GM19468 (cell line): ENCODE measurements around the gene SDF2.

ENCODE experiments used
- ATAC-seq: cut with Tn5 transposase; IDR thresholded peaks from one replicate; pipeline ENCODE4 v1.9.1; 2021; ENCODE audit warnings: mild to moderate bottlenecking, moderate library complexity, moderate number of reproducible peaks; ENCODE audit not compliant: unreplicated experiment; ENCODE audit errors: extremely low read depth

SDF2 gene

GRCh38 chr17:28661635-28662526, at the start of gene SDF2, which contains the start of gene SUPT6H:
SDF2 (minus strand) TSS chr17:28661906; CDS start chr17:28661876, 30 bp downstream.
SUPT6H (plus strand) TSS chr17:28662205; CDS start chr17:28673402, 11,197 bp downstream.
- no peak for ATAC-seq

GRCh38 chr17:28710861-28711722, 49.4 kb upstream of the SDF2 start:
- no peak for ATAC-seq

- no peak for ATAC-seq
Measured at GRCh38 chr17:28707339-28707720, 45.6 kb upstream of the SDF2 start.

- ATAC-seq, result no peak
Measured at GRCh38 chr17:28706471-28707338, 45.0 kb upstream of the SDF2 start.

GRCh38 chr17:28705728-28706334, 44.1 kb upstream of the SDF2 start:
- no peak for ATAC-seq

- ATAC-seq, result no peak
Measured at GRCh38 chr17:28705074-28705659, 43.5 kb upstream of the SDF2 start.

GRCh38 chr17:28704219-28704858, 42.6 kb upstream of the SDF2 start:
- no peak for ATAC-seq

- ATAC-seq, result no peak
Measured at GRCh38 chr17:28703552-28704218, 42.0 kb upstream of the SDF2 start.

- ATAC-seq, result no peak
Measured at GRCh38 chr17:28702752-28703150, 41.0 kb upstream of the SDF2 start.

- no peak for ATAC-seq
Measured at GRCh38 chr17:28702026-28702751, 40.5 kb upstream of the SDF2 start.

- no peak for ATAC-seq
Measured at GRCh38 chr17:28700830-28701492, 39.3 kb upstream of the SDF2 start.

GRCh38 chr17:28700278-28700677, 38.6 kb upstream of the SDF2 start:
- no peak for ATAC-seq

- ATAC-seq, result no peak
Measured at GRCh38 chr17:28698253-28698941, 36.7 kb upstream of the SDF2 start.

GRCh38 chr17:28693869-28694268, 32.2 kb upstream of the SDF2 start:
- ATAC-seq, result no peak

- no peak for ATAC-seq
Measured at GRCh38 chr17:28689011-28689410, 27.3 kb upstream of the SDF2 start.

- ATAC-seq, result no peak
Measured at GRCh38 chr17:28688481-28688880, 26.8 kb upstream of the SDF2 start.

- no peak for ATAC-seq
Measured at GRCh38 chr17:28686296-28686695, 24.6 kb upstream of the SDF2 start.
